ENCODE results near the gene SFTPA1.

GRCh38 chr10:79593377-79593776, 17.4 kb upstream of the SFTPA1 start:
- TF ChIP-seq CTCF (IDR thresholded peaks at IDR 0.05): no peak
- no peak for TF ChIP-seq EZH2 (IDR thresholded peaks at IDR 0.05; ENCODE audit: borderline replicate concordance, insufficient read depth, low read depth, low read length, poor library complexity, severe bottlenecking)
